ENCODE data around the gene DAP. TPM values are rescaled to one million over a fixed set of nuclear protein-coding genes. Genes with fewer than 3 reads are reported as not detected.
"Not testable (repeated sequence)": the region's sequence is repeated elsewhere in the genome, so short reads cannot be mapped to it uniquely, and the experiment has no call there.

DAP gene
- total RNA-seq, 4 donors from 2014 or later, result 24.3 to 42.4 (median 37.0) TPM

- no peak overlapping the region for H3K4me3 ChIP-seq
- no peak for DNase-seq (ENCODE audit: extremely low spot score)
Measured at GRCh38 chr5:10631316-10631996, 129.6 kb downstream of the DAP start.

GRCh38 chr5:10630744-10631143, 130.3 kb downstream of the DAP start:
- H3K9me3 ChIP-seq; DNase-seq (ENCODE audit: extremely low spot score); H3K36me3 ChIP-seq; H3K4me3 ChIP-seq; intact Hi-C loops (cut with DNase I); H3K27ac ChIP-seq (replicated peaks in 1 of 4): not testable (repeated sequence)
- Histone ChIP-seq H3K27me3 (peaks cover 0 to 32% (median 0%) of the 10 kb centered on the region in 4 donors), H3K4me1 (peaks cover 16 to 30% (median 22%) of the 10 kb centered on the region in 4 donors)
- 74% methylated on average over 4 of the region's 4 CpGs for WGBS

More at GRCh38 chr5:10631316-10631996, 129.6 kb downstream of the DAP start:
- 87% methylated on average over 17 of the region's 18 CpGs for WGBS
- Histone ChIP-seq H3K27me3 (peaks cover 0 to 36% (median 0%) of the 10 kb centered on the region in 4 donors), H3K36me3 (no peaks in the 10 kb centered on the region), H3K9me3 (no peaks in the 10 kb centered on the region), H3K4me1 (peaks cover 12 to 27% (median 19%) of the 10 kb centered on the region in 4 donors), H3K27ac (replicated peaks in 1 of 4) (no peak overlapping the region)
- intact Hi-C loops (cut with DNase I), result no loop called here
- TF ChIP-seq POLR2A (IDR thresholded peaks at IDR 0.05; ENCODE audit: low read depth) (no peak), CTCF (IDR thresholded peaks at IDR 0.05) (no peak), POLR2AphosphoS5 (IDR thresholded peaks at IDR 0.05) (no peak), EP300 (IDR thresholded peaks at IDR 0.05) (no peak)

GRCh38 chr5:10630126-10630525, 130.9 kb downstream of the DAP start:
- peaks cover 16 to 30% (median 22%) of the 10 kb centered on the region in 4 donors for H3K4me1 ChIP-seq
- intact Hi-C loops (cut with DNase I), result no loop called here
- 97% methylated on average over 5 of the region's 5 CpGs for WGBS

GRCh38 chr5:10629682-10630081, 131.4 kb downstream of the DAP start:
- TF ChIP-seq CTCF (IDR thresholded peaks at IDR 0.05), result no peak
- intact Hi-C loops (cut with DNase I), result loop anchor here (5.0 kb wide), 1 partner anchor 347 kb away; no protein-coding TSS in a partner anchor
- H3K27me3 ChIP-seq, result peaks cover 0 to 32% (median 0%) of the 10 kb centered on the region in 4 donors
- no peaks in the 10 kb centered on the region for H3K9me3 ChIP-seq
- 84% methylated on average over 5 of the region's 5 CpGs for WGBS
- H3K36me3 ChIP-seq, result no peaks in the 10 kb centered on the region
- no peak for DNase-seq (ENCODE audit: extremely low spot score)
- H3K27ac ChIP-seq (replicated peaks in 1 of 4), result no peak overlapping the region
- peaks cover 16 to 30% (median 22%) of the 10 kb centered on the region in 4 donors for H3K4me1 ChIP-seq
- H3K4me3 ChIP-seq, result no peak overlapping the region

More at GRCh38 chr5:10630126-10630525, 130.9 kb downstream of the DAP start:
- Histone ChIP-seq H3K27ac (replicated peaks in 1 of 4) (no peak overlapping the region), H3K4me3 (no peak overlapping the region), H3K27me3 (peaks cover 0 to 28% (median 0%) of the 10 kb centered on the region in 4 donors), H3K9me3 (no peaks in the 10 kb centered on the region), H3K36me3 (no peaks in the 10 kb centered on the region)
- no peak for DNase-seq (ENCODE audit: extremely low spot score)
- TF ChIP-seq POLR2AphosphoS5 (IDR thresholded peaks at IDR 0.05) (no peak), POLR2A (IDR thresholded peaks at IDR 0.05; ENCODE audit: low read depth) (no peak), CTCF (IDR thresholded peaks at IDR 0.05) (no peak), EP300 (IDR thresholded peaks at IDR 0.05) (no peak)

Small RNAs within 50 kb of the gene (small RNA-seq; reads per million reads assigned to genes)
- 0 reads per million in 3 donors for gene AC012629.4

Other genes starting within 250 kb of the DAP start
- 1 to 10 TPM; 4.6 to 8.2 (median 6.7) TPM for gene ANKRD33B, start 197.2 kb downstream of the DAP start, total RNA-seq

Measured in esophagus muscularis mucosa (tissue), 4 donors.